ENCODE measurements around the gene LDB3.

LDB3 gene, protein sequence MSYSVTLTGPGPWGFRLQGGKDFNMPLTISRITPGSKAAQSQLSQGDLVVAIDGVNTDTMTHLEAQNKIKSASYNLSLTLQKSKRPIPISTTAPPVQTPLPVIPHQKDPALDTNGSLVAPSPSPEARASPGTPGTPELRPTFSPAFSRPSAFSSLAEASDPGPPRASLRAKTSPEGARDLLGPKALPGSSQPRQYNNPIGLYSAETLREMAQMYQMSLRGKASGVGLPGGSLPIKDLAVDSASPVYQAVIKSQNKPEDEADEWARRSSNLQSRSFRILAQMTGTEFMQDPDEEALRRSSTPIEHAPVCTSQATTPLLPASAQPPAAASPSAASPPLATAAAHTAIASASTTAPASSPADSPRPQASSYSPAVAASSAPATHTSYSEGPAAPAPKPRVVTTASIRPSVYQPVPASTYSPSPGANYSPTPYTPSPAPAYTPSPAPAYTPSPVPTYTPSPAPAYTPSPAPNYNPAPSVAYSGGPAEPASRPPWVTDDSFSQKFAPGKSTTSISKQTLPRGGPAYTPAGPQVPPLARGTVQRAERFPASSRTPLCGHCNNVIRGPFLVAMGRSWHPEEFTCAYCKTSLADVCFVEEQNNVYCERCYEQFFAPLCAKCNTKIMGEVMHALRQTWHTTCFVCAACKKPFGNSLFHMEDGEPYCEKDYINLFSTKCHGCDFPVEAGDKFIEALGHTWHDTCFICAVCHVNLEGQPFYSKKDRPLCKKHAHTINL

DNA sequence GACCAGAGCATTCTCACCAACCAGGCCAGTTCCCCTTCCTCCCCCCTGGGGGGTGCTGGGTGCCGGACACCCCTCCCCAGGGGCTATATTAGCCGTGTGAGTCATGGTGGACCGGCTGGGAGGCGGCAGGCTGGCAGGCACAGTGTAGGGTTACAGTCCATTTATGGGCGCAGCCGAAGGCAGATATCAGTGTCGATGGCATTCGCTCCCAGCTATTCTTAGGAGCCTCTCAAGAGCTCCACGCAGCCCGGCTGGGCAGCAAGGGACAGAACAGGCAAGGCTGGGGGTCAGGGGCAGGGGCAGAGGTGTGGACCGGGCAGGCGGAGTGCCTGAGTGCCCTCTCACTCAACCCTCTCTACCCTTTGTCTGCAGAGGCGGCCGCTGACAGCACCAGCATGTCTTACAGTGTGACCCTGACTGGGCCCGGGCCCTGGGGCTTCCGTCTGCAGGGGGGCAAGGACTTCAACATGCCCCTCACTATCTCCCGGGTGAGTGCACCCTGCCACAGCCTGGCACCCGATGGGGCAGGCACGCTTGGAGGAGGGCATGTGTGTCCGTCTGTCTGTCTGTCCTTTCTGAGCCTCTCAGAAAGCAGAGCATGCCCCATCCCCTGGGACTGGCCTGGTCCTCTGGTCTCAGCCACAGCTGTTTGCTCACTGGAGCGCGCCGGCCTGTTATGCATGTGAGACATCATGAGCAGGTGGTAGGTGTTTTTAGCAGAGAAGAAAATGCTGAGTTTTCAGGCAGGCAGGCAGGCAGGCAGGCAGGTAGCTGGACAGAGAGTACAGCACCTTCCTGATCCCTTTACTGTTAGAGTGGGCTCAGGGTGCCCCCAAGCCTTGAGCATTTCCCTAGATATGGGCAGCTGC lies at the start of gene LDB3:
LDB3 (plus strand) TSS at position 215 of the 869 bp plus-strand sequence; CDS start at position 396, 181 bp downstream.
- ChIA-PET POLR2A (no interaction called here), CTCF (interaction anchor here (0.7 to 1.5 kb wide), 3 partner anchors 8 to 25 kb away, joined by 3 read pairs; no protein-coding TSS in a partner anchor)
- DNase-seq (ENCODE audit: extremely low spot score): peak; percentile 46
- 0 out of 2 replicates have a peak, but pooled peaks have one; percentile 27 for TF ChIP-seq FOXM1 (IDR thresholded peaks at IDR 0.05; ENCODE audit: borderline replicate concordance)
- TF ChIP-seq CTBP1 (IDR thresholded peaks at IDR 0.05; ENCODE audit: borderline replicate concordance): no peak

GRCh38 chr10:86628311-86628710 lies 40.0 kb upstream of the LDB3 start:
- no peak for DNase-seq (ENCODE audit: extremely low spot score)
- TF ChIP-seq TARDBP (IDR thresholded peaks at IDR 0.05) (no peak), SP1 (IDR thresholded peaks at IDR 0.05) (no peak), FOXK2 (IDR thresholded peaks at IDR 0.05) (no peak), FOXM1 (IDR thresholded peaks at IDR 0.05; ENCODE audit: borderline replicate concordance) (no peak), LEF1 (IDR thresholded peaks at IDR 0.05; ENCODE audit: borderline replicate concordance) (no peak), HDGF (IDR thresholded peaks at IDR 0.05; ENCODE audit: borderline replicate concordance) (no peak), ELF4 (IDR thresholded peaks at IDR 0.05) (no peak), ARNT (IDR thresholded peaks at IDR 0.05) (no peak), PKNOX1 (IDR thresholded peaks at IDR 0.05) (no peak), L3MBTL2 (conservative IDR thresholded peaks at IDR 0.05) (no peak), FOXA1 (IDR thresholded peaks at IDR 0.05) (no peak), SUZ12 (IDR thresholded peaks at IDR 0.05) (no peak), CTBP1 (IDR thresholded peaks at IDR 0.05; ENCODE audit: borderline replicate concordance) (no peak)
- ChIA-PET CTCF (no interaction called here), POLR2A (no interaction called here)

DNA sequence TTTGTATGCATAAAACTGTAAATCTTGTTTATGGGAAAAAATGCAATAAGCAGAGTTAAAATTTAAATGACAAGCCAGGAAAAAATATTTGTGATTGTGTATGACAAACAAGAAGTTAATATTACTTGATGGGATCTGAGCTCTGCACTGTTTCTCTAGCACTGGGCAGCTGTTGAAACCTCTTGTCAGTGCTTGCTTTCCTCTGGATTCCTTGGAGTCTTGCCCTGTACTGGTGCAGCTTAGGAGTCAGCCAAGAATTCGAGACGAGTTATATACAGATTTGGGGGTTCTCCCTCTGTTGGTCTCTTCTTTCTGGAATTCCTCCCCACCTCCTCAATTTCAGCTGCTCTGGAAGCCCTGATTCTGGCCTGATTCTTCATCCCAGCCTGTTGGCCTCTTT lies 38.2 kb upstream of the LDB3 start:
- CTCF ChIA-PET: no interaction called here
- POLR2A ChIA-PET: no interaction called here
- no peak for DNase-seq (ENCODE audit: extremely low spot score)
- TF ChIP-seq FOXA1 (IDR thresholded peaks at IDR 0.05): no peak
- TF ChIP-seq CTBP1 (IDR thresholded peaks at IDR 0.05; ENCODE audit: borderline replicate concordance): no peak
- no peak for TF ChIP-seq ELF4 (IDR thresholded peaks at IDR 0.05)
- TF ChIP-seq TARDBP (IDR thresholded peaks at IDR 0.05): no peak
- TF ChIP-seq ARNT (IDR thresholded peaks at IDR 0.05): no peak
- no peak for TF ChIP-seq FOXM1 (IDR thresholded peaks at IDR 0.05; ENCODE audit: borderline replicate concordance)
- TF ChIP-seq L3MBTL2 (conservative IDR thresholded peaks at IDR 0.05): no peak
- TF ChIP-seq LEF1 (IDR thresholded peaks at IDR 0.05; ENCODE audit: borderline replicate concordance): no peak
- no peak for TF ChIP-seq ZNF384 (IDR thresholded peaks at IDR 0.05)

GRCh38 chr10:86632009-86632800 lies 36.1 kb upstream of the LDB3 start:
- DNase-seq (ENCODE audit: extremely low spot score): no peak
- CTCF ChIA-PET: interaction anchor here (0.6 kb wide), 1 partner anchor 8 kb away, joined by 5 read pairs; no protein-coding TSS in a partner anchor
- no peak for TF ChIP-seq PKNOX1 (IDR thresholded peaks at IDR 0.05)
- TF ChIP-seq SP1 (IDR thresholded peaks at IDR 0.05): no peak
- no peak for TF ChIP-seq HDGF (IDR thresholded peaks at IDR 0.05; ENCODE audit: borderline replicate concordance)
- TF ChIP-seq FOXM1 (IDR thresholded peaks at IDR 0.05; ENCODE audit: borderline replicate concordance): no peak
- no peak for TF ChIP-seq L3MBTL2 (conservative IDR thresholded peaks at IDR 0.05)
- POLR2A ChIA-PET: no interaction called here

DNA sequence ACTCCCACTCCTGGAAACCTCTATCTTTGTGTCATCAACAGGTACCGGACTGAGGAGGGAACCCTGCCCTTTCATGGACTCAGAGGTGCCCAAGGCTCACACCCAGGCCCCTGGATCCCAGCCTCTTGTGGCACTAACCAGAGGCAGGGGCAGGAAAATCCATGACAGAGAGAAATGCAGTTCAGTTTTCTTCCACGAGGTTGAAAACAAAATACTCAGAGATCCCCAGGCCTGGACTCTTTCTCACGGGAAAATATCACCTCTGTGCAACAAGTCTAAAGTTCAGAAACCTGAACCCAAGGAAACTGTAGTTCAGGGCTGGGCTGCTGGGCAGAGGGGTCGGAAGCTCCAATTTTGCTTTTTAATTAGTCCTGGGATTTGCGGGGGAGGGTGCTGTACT lies 35.4 kb upstream of the LDB3 start:
- no peak for TF ChIP-seq BHLHE40 (IDR thresholded peaks at IDR 0.05; ENCODE audit: borderline replicate concordance)
- no peak for TF ChIP-seq FOXK2 (IDR thresholded peaks at IDR 0.05)
- TF ChIP-seq SP1 (IDR thresholded peaks at IDR 0.05): no peak
- no peak for TF ChIP-seq HDGF (IDR thresholded peaks at IDR 0.05; ENCODE audit: borderline replicate concordance)
- TF ChIP-seq CTBP1 (IDR thresholded peaks at IDR 0.05; ENCODE audit: borderline replicate concordance): no peak
- TF ChIP-seq NFRKB (IDR thresholded peaks at IDR 0.05): no peak
- TF ChIP-seq ZNF384 (IDR thresholded peaks at IDR 0.05): no peak
- no peak for TF ChIP-seq PKNOX1 (IDR thresholded peaks at IDR 0.05)
- no peak for TF ChIP-seq ARNT (IDR thresholded peaks at IDR 0.05)
- no peak for TF ChIP-seq ELF4 (IDR thresholded peaks at IDR 0.05)
- TF ChIP-seq FOXA1 (IDR thresholded peaks at IDR 0.05): no peak
- no peak for TF ChIP-seq FOXM1 (IDR thresholded peaks at IDR 0.05; ENCODE audit: borderline replicate concordance)
- TF ChIP-seq L3MBTL2 (conservative IDR thresholded peaks at IDR 0.05): no peak
- no peak for TF ChIP-seq LEF1 (IDR thresholded peaks at IDR 0.05; ENCODE audit: borderline replicate concordance)
- no peak for TF ChIP-seq SUZ12 (IDR thresholded peaks at IDR 0.05)
- TF ChIP-seq TARDBP (IDR thresholded peaks at IDR 0.05): no peak
- ChIA-PET POLR2A (no interaction called here), CTCF (no interaction called here)
- DNase-seq (ENCODE audit: extremely low spot score): no peak

All from HEK293T (cell line).